Measurements from ENCODE around the gene HSF5.

DNA sequence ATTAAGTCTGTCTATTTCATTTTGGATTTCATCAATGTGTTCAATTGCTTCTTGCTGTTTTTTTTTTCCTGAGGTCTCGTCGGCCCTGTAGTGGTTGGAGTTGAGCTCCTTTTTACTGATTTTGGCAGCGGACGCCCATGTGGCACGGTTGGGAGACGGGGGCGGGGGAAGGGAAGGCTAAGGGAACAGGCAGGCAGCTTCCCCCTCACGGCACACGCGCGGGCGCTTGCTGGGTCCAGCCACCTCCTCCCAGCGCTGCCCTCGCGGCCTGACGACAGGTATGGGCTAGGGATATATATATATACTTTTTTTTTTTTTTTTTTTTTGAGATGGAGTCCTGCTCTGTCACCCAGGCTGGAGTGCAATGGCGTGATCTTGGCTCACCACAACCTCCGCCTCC is 11.4 kb downstream of the HSF5 start:
- TF ChIP-seq, protein P1, sequence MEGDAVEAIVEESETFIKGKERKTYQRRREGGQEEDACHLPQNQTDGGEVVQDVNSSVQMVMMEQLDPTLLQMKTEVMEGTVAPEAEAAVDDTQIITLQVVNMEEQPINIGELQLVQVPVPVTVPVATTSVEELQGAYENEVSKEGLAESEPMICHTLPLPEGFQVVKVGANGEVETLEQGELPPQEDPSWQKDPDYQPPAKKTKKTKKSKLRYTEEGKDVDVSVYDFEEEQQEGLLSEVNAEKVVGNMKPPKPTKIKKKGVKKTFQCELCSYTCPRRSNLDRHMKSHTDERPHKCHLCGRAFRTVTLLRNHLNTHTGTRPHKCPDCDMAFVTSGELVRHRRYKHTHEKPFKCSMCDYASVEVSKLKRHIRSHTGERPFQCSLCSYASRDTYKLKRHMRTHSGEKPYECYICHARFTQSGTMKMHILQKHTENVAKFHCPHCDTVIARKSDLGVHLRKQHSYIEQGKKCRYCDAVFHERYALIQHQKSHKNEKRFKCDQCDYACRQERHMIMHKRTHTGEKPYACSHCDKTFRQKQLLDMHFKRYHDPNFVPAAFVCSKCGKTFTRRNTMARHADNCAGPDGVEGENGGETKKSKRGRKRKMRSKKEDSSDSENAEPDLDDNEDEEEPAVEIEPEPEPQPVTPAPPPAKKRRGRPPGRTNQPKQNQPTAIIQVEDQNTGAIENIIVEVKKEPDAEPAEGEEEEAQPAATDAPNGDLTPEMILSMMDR (IDR thresholded peaks at IDR 0.05; ENCODE audit: low read depth, low read length, missing input control), result no peak
- TF ChIP-seq TAF1 (conservative IDR thresholded peaks at IDR 0.05), result no peak
- no peak for TF ChIP-seq MAX (IDR thresholded peaks at IDR 0.05)
- no peak for TF ChIP-seq HNF4G (IDR thresholded peaks at IDR 0.05)
- TF ChIP-seq GABPA (IDR thresholded peaks at IDR 0.05 in 1 of 2, conservative IDR thresholded peaks at IDR 0.05 in 1 of 2), result no peak
- TF ChIP-seq ZBTB33 (IDR thresholded peaks at IDR 0.05), result no peak
- no peak for TF ChIP-seq EGR1 (IDR thresholded peaks at IDR 0.05; ENCODE audit: low read depth in 2 of 2)
- no peak for TF ChIP-seq REST (IDR thresholded peaks at IDR 0.05)
- TF ChIP-seq RAD21 (IDR thresholded peaks at IDR 0.05), result no peak
- no peak for TF ChIP-seq JUND (IDR thresholded peaks at IDR 0.05)
- TF ChIP-seq YY1 (IDR thresholded peaks at IDR 0.05), result no peak
- no peak for TF ChIP-seq SP1 (IDR thresholded peaks at IDR 0.05)

Data from liver (tissue), 3 donors.